Colonic mucosa (tissue), 4 donors: ENCODE data around the gene RPS14. TPM values are rescaled to one million over a fixed set of nuclear protein-coding genes. Genes with fewer than 3 reads are reported as not detected.
A peak's percentile ranks its signal among the peaks of the same experiment; 100 is the strongest.

Source experiments
- DNase-seq: peaks from one replicate; pipeline ENCODE4 v3.0.0-alpha.2; 2020
- H3K27ac ChIP-seq: fragments of 200-600 bp; one replicate; pipeline ENCODE4 v1.8.0; 2021
- H3K27me3 ChIP-seq: fragments of 200-600 bp; one replicate; pipeline ENCODE4 v1.8.0; 2021
- H3K36me3 ChIP-seq: fragments of 200-600 bp; one replicate; pipeline ENCODE4 v1.8.0; 2021
- H3K4me1 ChIP-seq: fragments of 200-600 bp; one replicate; pipeline ENCODE4 v1.8.0; 2021; ENCODE audit warnings: mild to moderate bottlenecking
- H3K4me3 ChIP-seq: fragments of 200-600 bp; one replicate; pipeline ENCODE4 v1.8.0; 2021
- H3K9ac ChIP-seq, 2 donors: one replicate each; pipeline ENCODE4 v1.7.0; 2013; ENCODE audit warnings: control low read depth in 2 of 2, low read depth in 2 of 2, low read length in 2 of 2
- H3K9me3 ChIP-seq: fragments of 200-600 bp; one replicate; pipeline ENCODE4 v1.8.0; 2021
- CTCF ChIP-seq: fragments of 200-600 bp; IDR thresholded peaks from one replicate; pipeline ENCODE4 v1.8.0; 2022; ENCODE audit warnings: antibody characterized with exemption, mild to moderate bottlenecking
- intact Hi-C: fragments of 100-400 bp; cut with DNase I; formaldehyde crosslinking; loops from one replicate; pipeline ENCODE4 v1.14.1; 2022
- total RNA-seq, 2 donors: library from RNA; stranded (reverse); fragmentation: NEBNext Ultra II Directional in 1 of 2; extraction: Animal tissue kit (Norgen Biotek cat#: 25700) in 1 of 2; gene quantifications; one replicate each; pipeline ENCODE4 v1.2.1, GENCODE V29; 2021
- donor health status: healthy.
- donor health status: DM: no; HTN: no; CAD: no.
- donor health status: DM: no; HTN: no; CAD: no.

RPS14 gene
- total RNA-seq, 2 donors from 2014 or later = 1,643 to 1,700 TPM

DNA sequence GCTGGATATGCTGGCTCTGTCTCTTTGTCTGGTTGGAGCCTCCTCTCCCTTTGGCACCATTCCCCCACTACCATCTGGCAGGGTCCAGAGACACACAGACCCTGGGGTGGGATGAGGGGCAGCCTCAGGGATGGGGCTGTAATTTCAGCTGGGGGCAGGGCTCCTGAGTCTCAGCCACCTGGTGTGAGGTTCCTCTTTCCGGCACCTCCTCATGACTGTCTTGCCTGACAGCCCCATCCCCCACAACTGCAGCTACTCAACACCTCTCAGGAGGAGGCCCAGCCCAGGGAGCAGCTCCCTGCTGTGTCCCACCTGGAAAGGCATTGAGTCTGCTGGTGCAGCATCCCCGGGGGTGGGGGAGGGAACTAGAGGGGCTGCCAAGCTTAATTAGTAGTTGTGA, 11.7 kb upstream of the RPS14 start:
- Histone ChIP-seq H3K27ac (no peak overlapping the region), H3K9ac (peak overlapping the region in 1 of 2 donors; percentile 4), H3K36me3 (no peaks in the 10 kb centered on the region), H3K27me3 (no peaks in the 10 kb centered on the region), H3K4me1 (no peaks in the 10 kb centered on the region), H3K4me3 (no peak overlapping the region), H3K9me3 (no peaks in the 10 kb centered on the region)
- intact Hi-C loops = no loop called here
- no peak for DNase-seq
- no peak for TF ChIP-seq CTCF

GRCh38 chr5:150460781-150461180, 11.2 kb upstream of the RPS14 start:
- no peak for TF ChIP-seq CTCF
- H3K4me1 ChIP-seq = no peaks in the 10 kb centered on the region
- intact Hi-C loops = no loop called here
- no peak for DNase-seq
- H3K9ac ChIP-seq = peak overlapping the region in 1 of 2 donors; percentile 4
- H3K36me3 ChIP-seq = no peaks in the 10 kb centered on the region
- no peak overlapping the region for H3K4me3 ChIP-seq
- H3K27ac ChIP-seq = no peak overlapping the region
- H3K9me3 ChIP-seq = no peaks in the 10 kb centered on the region
- H3K27me3 ChIP-seq = no peaks in the 10 kb centered on the region

GRCh38 chr5:150458802-150459557, 9.4 kb upstream of the RPS14 start:
- no peak overlapping the region for H3K4me3 ChIP-seq
- no peaks in the 10 kb centered on the region for H3K36me3 ChIP-seq
- no peaks in the 10 kb centered on the region for H3K27me3 ChIP-seq
- H3K4me1 ChIP-seq = no peaks in the 10 kb centered on the region
- peak; percentile 76 for TF ChIP-seq CTCF
- H3K27ac ChIP-seq = no peak overlapping the region
- peak; percentile 89 for DNase-seq
- H3K9ac ChIP-seq = no peak overlapping the region
- intact Hi-C loops = loop anchor here (2.0 to 10.0 kb wide), 3 partner anchors 63 to 386 kb away; partner anchors contain the start of gene IRGM
- no peaks in the 10 kb centered on the region for H3K9me3 ChIP-seq

DNA sequence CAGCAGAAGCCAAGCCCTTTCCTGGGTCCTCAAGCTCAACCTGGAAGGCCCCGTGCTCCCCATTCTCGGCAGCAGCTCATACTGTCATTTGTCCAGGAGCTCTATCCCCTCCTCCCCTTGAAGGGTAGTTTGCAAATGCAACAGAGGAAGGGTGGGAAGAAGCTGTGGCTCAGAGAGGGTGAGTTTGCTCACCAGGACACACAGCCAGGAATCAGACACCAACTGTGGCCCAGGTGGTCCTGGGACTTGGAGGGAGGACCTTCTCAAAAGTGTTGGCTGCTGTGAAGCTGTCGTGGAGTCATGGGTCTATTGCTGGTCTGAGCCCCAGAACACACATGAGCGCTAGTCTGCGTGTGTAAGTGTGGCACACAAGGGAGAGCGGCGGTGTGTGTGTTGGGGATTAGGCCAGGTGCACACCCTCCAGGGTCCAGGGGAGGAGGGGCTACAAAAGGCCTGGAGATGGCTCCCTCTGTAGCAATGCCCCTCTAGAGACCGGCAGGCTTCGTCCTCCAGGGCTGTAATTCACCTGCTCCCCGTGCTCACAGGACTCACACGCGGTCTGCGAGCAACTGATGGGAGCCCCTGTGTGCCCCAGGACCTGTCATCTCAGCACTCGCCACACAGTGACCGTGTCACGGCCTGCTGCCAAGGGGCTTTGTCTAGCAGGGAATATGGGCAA, 8.2 kb upstream of the RPS14 start:
- Histone ChIP-seq H3K4me3 (no peak overlapping the region), H3K36me3 (no peaks in the 10 kb centered on the region), H3K9ac (no peak overlapping the region), H3K27ac (no peak overlapping the region), H3K4me1 (no peaks in the 10 kb centered on the region), H3K9me3 (no peaks in the 10 kb centered on the region), H3K27me3 (no peaks in the 10 kb centered on the region)
- intact Hi-C loops = loop anchor here (2.0 to 10.0 kb wide), 3 partner anchors 65 to 387 kb away; partner anchors contain the start of gene IRGM
- DNase-seq = no peak
- no peak for TF ChIP-seq CTCF

DNA sequence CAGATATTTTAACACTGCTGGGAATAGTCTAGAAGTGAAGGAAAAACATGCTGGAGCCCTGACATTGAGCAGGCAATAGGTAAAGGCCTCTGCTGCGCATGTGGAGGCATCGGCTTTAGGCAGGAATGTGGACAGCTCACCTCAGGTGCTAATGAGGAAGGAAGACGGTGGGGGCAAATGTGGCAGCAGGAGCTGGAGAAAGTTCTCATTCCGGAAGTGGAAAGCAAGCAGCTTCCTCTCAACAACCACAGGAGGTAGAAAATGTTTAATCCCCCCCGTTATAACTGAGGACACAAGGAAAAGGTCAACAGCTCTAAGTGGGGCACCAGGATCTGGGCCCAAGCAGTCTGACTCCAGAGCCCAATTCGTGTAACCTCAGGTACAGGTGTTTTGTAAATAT, 7.6 kb upstream of the RPS14 start:
- no peak for DNase-seq
- Histone ChIP-seq H3K36me3 (no peaks in the 10 kb centered on the region), H3K27ac (no peak overlapping the region), H3K9me3 (no peaks in the 10 kb centered on the region), H3K4me3 (no peak overlapping the region), H3K4me1 (no peaks in the 10 kb centered on the region), H3K9ac (no peak overlapping the region), H3K27me3 (no peaks in the 10 kb centered on the region)
- intact Hi-C loops = loop anchor here (5.0 to 10.0 kb wide), 2 partner anchors 65 to 388 kb away; partner anchors contain the start of gene IRGM
- TF ChIP-seq CTCF = no peak
